Gastroesophageal sphincter (tissue), 3 donors: ENCODE measurements around the gene CIBAR2.

Experiments used
- CTCF ChIP-seq, 4 experiments: fragments of 200-600 bp in 2 of 4; fragments of 450-650 bp in 2 of 4; sonication (generic) in 1 of 4; IDR thresholded peaks; one replicate each; pipeline ENCODE4 v1.5.1; 2017 to 2019; ENCODE audit warnings: antibody characterized with exemption in 4 of 4, mild to moderate bottlenecking in 2 of 4, moderate library complexity in 2 of 4
- EP300 ChIP-seq: sonication (generic); formaldehyde crosslinking; IDR thresholded peaks from one replicate; pipeline ENCODE4 v1.6.1; 2017; ENCODE audit warnings: antibody characterized with exemption, mild to moderate bottlenecking
- POLR2A ChIP-seq, 2 donors: fragments of 450-650 bp; IDR thresholded peaks; one replicate each; pipeline ENCODE4 v1.6.1; 2017; ENCODE audit warnings: antibody characterized with exemption in 2 of 2, mild to moderate bottlenecking in 2 of 2, moderate library complexity in 1 of 2
- POLR2AphosphoS5 ChIP-seq: sonication (generic); formaldehyde crosslinking; IDR thresholded peaks from one replicate; pipeline ENCODE4 v1.6.1; 2017; ENCODE audit warnings: antibody characterized with exemption

- TF ChIP-seq CTCF (IDR thresholded peaks at IDR 0.05) (no peak), EP300 (no peak), POLR2A (IDR thresholded peaks at IDR 0.05) (no peak), POLR2AphosphoS5 (no peak)
These were observed 38.9 kb upstream of the CIBAR2 start for GRCh38 chr16:85151079-85151602.
